SIG-M5 treated with dmso at 0.1 percent for 504 hours (cell line): ENCODE results near the gene AUTS2.

Source experiments
- DNase-seq: peaks from one replicate; lab custom pipeline; 2025; ENCODE audit not compliant: unreplicated experiment; lab: John Stamatoyannopoulos, UW

Gene AUTS2

DNA sequence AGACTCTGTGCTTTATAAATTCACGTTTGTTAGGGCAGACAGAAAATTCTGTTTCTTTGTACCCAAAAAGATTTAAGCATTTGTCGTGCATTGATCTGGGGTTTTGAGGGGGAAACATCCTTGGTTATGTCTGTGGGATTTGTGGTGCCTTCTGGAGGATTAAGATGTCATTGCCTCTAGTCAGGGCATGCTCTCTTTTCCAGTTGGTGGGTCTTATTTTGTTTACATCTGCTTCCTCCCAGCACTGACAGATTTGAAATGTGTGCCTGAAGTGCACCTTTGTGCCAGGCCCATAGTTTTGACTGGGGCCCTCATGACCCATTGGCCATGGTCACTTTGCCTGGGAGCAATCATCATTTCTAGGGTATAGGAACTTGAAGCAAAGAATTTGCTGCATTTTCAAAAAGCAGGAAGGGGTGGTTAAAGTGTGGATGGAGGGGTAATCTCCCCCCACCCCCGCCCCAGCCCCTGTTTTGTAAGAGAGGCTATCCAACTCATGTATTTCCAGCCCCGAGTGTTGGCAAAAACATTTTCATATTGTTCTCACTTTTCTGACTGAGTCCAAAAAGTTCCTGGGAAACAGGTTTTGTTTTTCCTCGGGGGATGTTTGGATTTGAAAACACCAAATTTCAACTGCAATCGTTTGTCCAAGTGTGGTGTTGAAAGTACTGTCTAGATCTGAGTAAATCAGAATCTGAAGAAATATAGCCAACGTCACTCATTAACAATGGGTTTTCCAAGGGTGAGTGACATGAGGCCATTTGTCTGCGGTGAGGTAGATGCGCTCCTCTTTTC, 1145.5 kb downstream of the AUTS2 start:
- DNase-seq = no peak

DNA sequence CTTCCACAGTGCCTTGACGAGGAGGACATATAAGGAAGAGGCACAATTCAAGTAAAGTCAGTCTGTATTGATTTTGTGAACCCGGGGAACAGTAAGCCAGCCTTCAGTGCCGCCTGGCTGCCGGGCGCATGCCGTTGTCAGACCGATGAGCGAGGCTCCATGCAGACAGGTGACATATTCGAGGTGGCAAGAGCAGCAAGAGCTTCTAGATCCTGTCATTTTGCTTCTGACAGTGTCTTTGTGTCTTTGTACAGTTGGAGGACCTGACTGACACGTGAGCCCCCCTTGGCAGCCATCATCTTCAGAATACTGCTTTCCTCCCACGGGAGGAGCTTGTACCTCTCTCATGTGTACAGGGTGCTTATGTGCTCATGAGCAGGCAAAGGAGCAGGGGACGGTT, 1146.2 kb downstream of the AUTS2 start:
- no peak for DNase-seq

DNA sequence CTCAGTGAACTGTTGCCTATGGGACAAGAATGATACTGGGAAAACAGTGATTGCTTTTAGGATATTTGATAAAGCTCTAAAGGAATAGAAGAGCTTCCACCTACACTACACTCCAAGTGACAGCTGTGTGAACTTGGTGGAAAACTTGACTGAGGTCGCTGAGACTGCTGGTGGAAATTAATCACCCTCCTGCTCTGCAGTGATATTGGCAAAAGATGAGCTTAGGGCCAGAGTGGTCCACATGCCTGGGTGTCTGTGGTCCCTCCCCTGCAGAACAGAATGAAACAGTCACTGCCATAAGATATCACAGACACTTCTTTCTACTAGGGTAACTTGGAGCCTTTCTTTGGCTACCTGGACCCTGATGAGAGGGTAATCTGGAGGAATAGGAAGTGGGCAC, 1151.6 kb downstream of the AUTS2 start:
- no peak for DNase-seq

DNA sequence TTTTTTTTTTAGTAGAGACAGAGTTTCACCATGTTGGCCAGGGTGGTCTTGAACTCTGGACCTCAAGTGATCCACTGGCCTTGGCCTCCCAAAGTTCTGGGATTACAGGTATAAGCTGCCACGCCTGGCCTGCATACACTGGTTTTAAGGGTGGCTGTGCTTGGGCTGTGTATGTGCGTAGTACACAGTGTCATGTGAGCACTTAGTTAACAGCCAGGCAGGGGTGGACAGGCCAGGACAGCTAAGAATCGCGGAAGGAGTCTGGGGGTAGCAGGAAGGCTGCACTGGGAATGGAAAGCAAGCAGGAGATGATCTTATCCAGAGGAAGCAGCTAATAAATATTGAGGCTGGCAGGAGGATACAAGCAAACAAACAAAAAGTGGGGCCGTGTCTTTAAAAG, 1153.6 kb downstream of the AUTS2 start:
- DNase-seq = no peak

DNA sequence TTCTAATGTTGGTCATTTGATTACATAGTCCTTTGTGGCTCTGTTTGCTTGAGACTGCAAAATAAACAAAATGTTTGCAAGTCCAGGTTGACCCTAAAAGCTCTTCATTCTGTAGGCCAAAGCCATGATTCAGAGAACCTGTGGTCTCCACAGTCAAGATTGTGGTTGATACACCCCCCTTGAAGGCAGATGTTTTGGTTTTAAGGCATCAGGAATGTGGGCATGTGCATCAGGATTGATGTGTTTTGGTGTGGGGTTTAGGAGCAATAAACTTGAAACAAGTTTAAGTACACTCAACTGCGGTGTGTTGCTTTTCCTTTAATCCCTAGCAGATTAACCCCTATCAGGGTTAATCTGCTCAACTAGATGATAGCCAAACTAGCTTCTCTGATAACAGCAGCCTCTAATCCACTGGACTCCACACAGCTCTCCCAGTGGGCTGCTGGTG, 1154.5 kb downstream of the AUTS2 start:
- DNase-seq = no peak

DNA sequence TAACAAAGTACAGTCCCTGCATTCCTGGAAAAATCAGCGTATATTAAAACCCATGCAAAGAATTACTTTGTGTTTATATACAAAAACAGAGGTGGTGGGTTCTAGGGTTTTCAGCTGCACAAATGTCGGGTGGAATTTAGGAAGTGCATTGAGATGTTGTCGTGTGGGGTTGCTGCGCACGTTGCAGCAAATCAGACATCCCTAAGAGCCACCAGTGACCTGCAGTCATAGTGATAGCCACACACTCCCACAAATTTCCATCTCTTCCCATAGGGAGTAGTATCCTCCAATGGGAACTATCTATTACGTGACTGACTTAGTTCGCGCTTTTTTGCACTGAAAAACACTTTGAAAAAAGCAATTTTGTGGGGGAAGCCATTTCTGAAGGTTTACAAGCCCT, 1158.5 kb downstream of the AUTS2 start:
- DNase-seq = no peak

DNA sequence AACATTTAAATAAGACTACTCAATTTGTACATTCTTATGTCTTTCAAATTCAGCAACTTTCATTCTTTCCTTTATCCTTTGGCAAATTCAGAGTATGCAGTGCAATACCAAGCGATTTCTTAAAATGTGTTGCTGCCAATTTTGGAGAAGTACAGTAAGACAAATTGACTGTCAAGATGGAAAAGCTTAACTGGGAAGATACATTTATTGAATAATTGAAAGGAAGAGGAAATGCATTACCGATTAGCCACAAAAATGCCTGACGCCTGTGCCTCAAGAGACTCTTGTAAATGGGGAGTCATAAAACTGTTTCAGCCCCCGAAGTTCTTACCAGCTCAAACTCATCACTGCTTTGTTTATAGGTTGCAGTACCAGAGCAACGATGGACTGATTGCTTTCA, 1160.4 kb downstream of the AUTS2 start:
- DNase-seq = no peak

DNA sequence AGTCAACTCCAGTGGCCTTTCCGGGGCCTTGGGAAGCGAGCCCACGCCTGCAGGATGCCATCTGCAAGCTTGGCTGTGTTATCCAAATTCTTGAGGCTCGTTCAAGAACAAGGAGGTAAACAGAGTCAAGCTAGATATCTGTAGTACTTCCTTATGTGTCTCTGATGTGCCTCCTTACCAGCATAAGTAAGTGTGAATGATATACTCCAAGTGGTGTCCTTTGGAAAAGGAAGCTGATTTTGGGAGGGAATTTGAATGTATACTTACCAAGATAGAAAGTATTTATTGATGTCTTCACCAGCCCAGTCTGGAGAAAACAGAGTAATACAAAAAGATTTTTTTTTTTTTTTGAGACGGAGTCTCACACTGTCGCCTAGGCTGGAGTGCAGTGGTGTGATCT, 1161.4 kb downstream of the AUTS2 start:
- DNase-seq = no peak

DNA sequence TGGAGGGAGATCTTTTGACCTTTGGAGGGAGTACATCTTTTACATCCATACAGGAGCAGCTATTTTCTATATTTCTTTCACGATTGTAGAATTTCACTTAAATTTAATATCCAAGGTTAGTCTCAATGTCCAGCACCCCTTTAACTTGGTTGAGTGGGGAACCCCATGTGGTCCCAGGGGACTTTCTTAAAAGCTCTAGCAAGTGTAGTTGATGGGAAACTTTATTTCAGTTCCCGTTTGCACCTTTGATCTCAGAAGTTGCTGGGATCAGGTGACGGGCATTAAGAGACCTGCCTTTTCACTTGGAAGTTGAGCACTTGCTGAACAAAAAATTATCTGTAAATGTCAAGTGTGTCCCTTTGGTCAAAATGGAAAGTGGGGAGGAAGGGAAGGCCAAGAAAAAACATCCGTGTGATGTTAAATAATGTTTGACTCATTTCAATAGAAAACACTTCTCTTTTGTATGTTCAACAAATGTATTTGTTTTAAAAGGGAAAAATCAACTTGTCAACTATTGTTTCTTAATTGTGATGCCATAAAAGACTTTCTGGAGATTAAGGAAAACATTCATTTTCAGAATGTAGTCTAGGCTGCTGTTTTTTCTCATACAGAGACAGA, 1163.5 kb downstream of the AUTS2 start:
- no peak for DNase-seq

DNA sequence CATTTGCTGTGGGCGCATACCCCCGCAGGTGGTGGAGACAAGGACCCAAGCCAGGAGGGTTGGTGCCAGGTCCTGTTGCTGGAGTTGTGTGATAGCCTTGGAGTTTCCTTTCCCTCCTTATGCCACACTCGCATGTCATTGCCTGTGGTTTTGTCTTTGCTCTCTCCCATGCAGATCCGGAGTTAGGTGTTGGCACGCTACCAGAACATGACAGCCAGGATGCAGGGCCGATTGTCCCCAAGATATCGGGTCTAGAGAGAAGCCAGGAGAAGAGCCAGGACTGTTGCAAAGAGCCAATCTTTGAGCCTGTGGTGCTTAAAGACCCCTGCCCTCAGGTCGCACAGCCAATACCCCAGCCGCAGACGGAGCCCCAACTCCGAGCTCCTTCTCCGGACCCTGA, 1164.4 kb downstream of the AUTS2 start:
- no peak for DNase-seq

DNA sequence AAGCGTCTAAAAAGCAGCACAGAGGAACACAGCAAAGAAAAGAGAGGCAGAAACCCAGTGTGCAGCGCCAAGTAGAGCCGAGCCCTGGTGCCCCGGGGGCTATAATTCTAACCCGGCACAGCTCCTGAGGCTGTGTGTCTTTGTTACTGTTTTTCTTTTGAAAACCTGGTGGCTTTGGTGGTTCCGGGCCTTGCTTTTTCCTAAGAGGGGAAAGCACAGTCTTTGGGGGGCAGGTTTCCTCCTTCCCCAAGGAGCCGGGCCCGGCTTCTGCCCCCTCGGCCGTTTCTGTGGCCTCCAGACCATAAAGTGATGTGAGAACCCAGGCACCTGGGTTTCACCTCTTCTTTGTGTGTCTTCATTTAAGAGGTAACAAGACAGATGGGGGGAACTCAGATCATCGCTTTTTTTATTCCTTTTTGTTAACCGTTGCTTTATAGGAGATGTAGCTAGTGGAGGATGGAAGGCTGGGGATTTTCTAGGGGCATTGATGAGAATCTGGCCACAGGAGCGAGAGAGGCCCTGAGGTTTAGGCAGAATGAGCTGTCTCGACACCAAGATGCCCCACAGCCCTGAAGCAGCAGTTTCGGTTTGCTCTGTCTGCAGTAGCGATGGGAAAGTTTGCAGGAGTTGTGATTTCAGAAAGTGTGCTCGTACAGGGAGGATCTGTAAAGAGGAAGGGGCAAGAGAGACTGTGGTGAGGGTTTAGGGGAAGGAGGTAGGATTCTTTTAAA, 1165.9 kb downstream of the AUTS2 start:
- DNase-seq = no peak

DNA sequence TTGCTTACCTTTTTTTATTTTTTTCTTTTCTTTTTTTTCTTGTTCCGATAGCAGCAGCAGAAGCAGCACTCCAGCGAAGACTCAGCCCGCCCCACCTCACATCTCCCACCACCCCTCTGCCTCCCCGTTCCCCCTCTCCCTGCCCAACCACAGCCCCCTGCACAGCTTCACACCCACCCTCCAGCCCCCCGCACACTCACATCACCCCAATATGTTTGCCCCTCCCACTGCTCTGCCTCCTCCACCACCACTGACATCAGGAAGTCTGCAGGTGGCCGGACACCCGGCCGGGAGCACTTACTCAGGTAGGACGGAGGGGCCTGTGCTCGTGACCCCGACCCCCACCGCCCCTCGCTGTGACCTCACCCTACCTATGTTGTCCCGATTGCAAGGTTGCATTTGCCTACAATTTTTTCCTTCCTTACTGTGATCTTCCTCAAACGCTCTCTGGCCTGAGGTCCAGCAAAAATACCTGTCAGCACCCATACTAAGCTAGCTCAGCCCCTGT, 1166.5 kb downstream of the AUTS2 start:
- no peak for DNase-seq

DNA sequence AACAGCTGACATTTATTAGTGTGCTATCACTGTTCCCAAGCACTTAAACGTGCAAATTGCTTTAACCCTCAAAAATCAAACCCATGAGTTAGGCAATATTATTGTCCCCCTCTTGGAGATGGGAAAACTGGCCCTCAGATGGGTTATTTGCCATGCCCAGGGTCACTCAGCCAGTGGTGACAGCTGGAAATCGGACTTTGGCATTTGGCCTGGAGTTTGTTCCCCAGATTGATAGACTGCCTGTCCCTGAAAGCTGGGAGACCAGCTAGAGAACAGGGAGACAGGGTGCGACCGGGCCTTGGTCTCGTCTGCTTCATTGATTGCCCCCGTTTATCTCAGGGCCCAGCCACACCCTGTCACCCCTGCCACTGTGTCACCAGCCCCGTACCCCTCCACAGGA, 1167.4 kb downstream of the AUTS2 start:
- no peak for DNase-seq

DNA sequence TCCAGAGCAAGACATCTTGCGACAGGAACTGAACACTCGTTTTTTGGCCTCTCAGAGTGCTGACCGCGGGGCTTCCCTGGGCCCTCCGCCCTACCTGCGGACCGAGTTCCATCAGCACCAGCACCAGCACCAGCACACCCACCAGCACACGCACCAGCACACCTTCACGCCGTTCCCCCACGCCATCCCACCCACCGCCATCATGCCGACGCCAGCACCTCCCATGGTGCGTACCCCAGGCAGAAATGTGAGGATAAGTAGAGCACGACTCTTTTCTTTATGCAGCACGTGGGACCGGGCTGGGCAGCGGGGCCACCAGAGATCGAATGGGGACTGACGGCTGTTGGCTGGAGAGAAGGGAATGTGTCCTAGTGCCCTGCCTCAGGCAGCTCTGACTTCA, 1167.8 kb downstream of the AUTS2 start:
- no peak for DNase-seq

DNA sequence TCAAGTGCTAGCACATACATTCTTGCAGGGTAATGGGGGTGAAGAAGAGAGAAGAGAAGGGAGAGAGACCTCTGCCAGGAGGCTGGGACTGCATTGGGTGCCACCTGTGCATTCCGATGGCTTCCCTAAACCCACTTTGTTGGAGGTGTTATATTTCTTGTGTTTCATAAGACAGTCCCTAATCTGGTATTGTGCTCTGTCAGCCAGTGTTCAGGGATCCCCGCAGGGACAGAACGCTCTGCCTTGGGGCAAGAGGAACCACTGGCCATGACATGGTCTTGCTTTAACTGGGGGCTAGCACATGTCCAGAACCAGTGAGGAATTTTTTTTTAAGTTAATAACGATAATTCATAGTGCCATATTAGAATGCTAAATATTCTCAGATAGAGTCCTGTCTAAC, 1168.4 kb downstream of the AUTS2 start:
- no peak for DNase-seq

DNA sequence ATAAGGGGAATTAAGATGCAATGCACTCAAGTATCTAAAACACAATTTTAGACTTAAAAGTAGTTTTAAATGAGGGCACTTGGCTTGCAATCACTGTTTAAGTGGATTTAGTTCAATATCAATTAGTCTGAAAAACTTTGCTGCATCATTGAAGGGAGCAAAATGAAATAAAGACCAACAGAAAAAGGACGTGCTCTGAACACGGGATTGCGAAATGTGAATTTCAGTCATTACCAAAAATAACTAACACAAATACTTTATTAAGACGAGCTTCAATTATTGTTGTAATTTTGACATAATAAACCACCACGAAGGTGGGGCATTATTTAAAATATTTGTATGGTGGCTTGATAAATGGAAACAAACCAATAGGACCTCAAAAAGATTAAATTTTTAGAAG, 1171.9 kb downstream of the AUTS2 start:
- DNase-seq = no peak

DNA sequence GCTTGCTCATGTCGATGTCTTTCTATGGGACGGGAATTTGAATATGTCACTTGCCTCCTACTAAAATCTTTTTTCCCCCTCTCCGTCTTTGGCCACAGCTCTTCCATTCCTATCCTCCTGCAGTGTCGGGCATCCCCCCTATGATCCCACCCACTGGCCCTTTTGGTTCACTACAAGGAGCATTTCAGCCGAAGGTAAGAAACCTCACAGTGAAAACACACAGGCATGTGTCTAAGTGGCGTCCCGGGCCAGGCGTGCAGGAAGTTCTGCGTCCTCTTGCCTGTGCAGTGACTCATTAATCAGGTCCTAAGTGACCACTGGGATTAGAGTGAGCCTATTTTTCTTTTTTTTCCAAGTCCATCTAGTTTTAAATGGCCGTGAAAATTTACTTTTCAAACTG, 1173.2 kb downstream of the AUTS2 start:
- no peak for DNase-seq

DNA sequence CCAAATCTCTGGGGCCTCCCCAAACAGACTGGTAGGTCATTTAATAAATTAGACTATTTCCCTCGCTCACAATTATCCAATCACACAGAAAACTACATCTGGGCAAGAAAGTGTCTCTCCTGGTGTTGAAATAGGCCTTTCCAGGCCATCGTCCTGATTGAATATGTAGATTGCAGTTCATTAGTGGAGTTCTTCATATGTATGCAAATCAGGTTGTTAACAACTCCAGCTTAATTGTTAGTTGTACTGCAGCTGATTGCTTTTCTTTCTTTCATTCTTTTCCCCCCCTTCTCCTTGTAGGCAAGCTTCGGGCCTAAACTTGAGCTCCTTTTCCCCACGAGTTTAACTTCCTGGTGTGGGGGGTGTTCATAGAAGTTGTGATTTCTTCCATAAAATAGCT, 1174.6 kb downstream of the AUTS2 start:
- DNase-seq = no peak

DNA sequence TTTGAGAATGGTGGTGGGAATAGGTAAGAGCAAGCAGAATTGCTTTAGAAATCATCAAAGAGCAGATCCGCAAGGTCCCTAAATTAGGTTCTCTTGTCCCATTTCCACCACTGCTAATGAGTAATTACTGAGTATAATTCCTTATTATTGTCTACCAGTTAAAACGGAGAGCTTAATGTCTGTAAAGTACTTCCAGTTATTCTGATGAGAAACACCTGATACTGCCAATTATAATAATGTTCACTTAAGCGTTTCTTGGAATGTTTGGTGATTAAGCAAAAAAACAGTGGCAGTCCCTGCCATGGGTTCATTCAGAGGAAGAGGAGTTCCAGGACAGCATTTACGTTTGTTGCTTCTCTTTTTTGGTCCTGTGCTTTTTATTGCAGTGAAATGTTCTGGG, 1175.1 kb downstream of the AUTS2 start:
- DNase-seq = no peak

DNA sequence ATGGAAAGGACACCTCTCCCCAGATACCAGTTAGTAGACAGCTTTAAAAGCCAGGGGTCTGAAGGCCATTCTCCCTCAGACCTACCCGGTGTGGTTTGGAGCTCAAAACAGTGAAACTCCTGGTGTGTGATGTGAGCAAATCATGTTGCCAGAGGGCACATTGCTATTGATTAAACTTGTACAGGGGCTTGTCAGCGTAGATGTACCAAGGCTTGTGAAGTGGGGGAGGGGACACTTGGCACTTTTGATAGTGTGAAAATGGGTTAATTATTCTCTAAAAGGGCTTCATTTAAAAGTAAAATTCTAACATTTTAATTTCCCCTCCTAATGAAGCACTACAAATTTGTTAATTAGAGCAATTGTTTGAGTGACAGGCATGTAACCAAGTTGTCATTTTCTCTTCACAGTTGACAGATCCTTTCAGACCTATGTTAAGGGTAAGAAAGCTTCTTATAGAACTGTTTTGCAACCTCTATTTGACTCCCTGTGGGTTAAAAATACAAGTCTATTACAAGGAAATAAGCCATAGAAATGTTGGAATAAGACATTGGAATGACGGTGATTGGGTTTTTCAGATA, 1176.8 kb downstream of the AUTS2 start:
- DNase-seq = no peak

DNA sequence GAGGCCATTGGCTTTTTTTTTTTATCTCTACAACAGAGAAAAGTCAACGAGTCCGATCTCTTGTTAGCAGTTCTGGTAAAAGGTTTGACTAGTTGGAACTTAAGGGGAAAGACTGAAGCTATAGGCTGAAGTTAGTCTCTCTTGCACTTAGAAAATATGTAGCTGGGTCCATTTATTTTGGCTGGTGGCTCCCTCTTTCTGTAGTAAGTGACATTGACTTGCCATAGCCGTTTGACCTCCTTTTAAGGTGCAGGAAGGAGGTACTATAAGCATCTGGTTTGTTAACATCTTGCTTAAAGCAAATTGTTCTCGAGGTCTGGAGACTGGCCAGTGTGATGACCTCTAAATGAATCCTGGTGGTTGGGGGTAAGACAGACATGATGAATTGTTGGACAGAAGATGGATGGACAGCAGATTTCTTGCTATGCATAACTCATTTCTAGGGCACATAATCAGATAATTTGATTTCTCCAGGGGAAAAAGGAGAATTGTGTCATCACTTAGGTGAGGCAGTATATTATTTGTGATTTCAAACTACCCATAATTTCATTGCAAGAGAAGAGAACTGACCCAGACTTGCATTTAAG, 1177.4 kb downstream of the AUTS2 start:
- peak; percentile 6 for DNase-seq
